SK-N-SH treated with all-trans-retinoic acid at 6 μM for 48 hours (cell line): ENCODE results near the gene RESP18.
"Not testable (repeated sequence)": the region's sequence is repeated elsewhere in the genome, so short reads cannot be mapped to it uniquely, and the experiment has no call there.

Experiments
- CREB5 ChIP-seq: fragments of 250-450 bp; sonication (Bioruptor Pico); IDR thresholded peaks from 2 replicates; pipeline ENCODE4 v1.5.1; 2020; ENCODE audit warnings: low read depth, mild to moderate bottlenecking, moderate library complexity
- RARB ChIP-seq: fragments of 250-450 bp; sonication (Bioruptor Pico); IDR thresholded peaks from 2 replicates; pipeline ENCODE4 v1.8.0; 2021; ENCODE audit warnings: mild to moderate bottlenecking, moderate library complexity

GRCh38 chr2:219312683-219313263 lies 19.8 kb downstream of the RESP18 start:
- not testable (repeated sequence) for TF ChIP-seq RARB; CREB5 (CRISPR knock-in tag)
